Trophoblast cell (in vitro differentiated cells and primary cell): ENCODE results near the gene LRP4.

Experiments used
- DNase-seq, 2 donors: peaks; one replicate each; pipeline ENCODE4 v3.0.0-alpha.2; 2016
- H2AFZ ChIP-seq: 2 replicates; pipeline ENCODE4 v1.6.1; 2013; ENCODE audit warnings: low read length, moderate library complexity, mild to moderate bottlenecking; ENCODE audit not compliant: insufficient read depth, poor library complexity
- H2AK5ac ChIP-seq: 2 replicates; pipeline ENCODE4 v1.6.1; 2013; ENCODE audit warnings: mild to moderate bottlenecking, low read length
- H2BK120ac ChIP-seq: 2 replicates; pipeline ENCODE4 v1.6.1; 2013; ENCODE audit warnings: low read length, mild to moderate bottlenecking, moderate library complexity; ENCODE audit not compliant: insufficient read depth, poor library complexity
- H2BK12ac ChIP-seq: 2 replicates; pipeline ENCODE4 v1.6.1; 2013; ENCODE audit warnings: mild to moderate bottlenecking, low read length, moderate library complexity
- H2BK5ac ChIP-seq: 2 replicates; pipeline ENCODE4 v1.6.1; 2013; ENCODE audit warnings: low read length, low read depth, moderate library complexity, mild to moderate bottlenecking; ENCODE audit not compliant: poor library complexity
- H3K14ac ChIP-seq: 2 replicates; pipeline ENCODE4 v1.6.1; 2013; ENCODE audit warnings: mild to moderate bottlenecking, low read length
- H3K18ac ChIP-seq: 2 replicates; pipeline ENCODE4 v1.6.1; 2013; ENCODE audit warnings: mild to moderate bottlenecking, low read length
- H3K23ac ChIP-seq: 2 replicates; pipeline ENCODE4 v1.6.1; 2013; ENCODE audit warnings: low read length
- H3K27ac ChIP-seq: 2 replicates; pipeline ENCODE4 v1.5.1; 2013; ENCODE audit warnings: low read depth, mild to moderate bottlenecking, inconsistent platforms, low read length, moderate library complexity
- H3K27me3 ChIP-seq: 2 replicates; pipeline ENCODE4 v1.6.1; 2013; ENCODE audit warnings: inconsistent platforms, mild to moderate bottlenecking, low read length, moderate library complexity; ENCODE audit not compliant: insufficient read depth
- H3K36me3 ChIP-seq, 2 experiments: 1 replicate in 1 of 2; 2 replicates in 1 of 2; pipeline ENCODE4 v1.6.1; 2013; ENCODE audit warnings: low read length in 2 of 2, mild to moderate bottlenecking in 2 of 2, moderate library complexity in 1 of 2; ENCODE audit not compliant: insufficient read depth in 2 of 2, control insufficient read depth in 1 of 2
- H3K4ac ChIP-seq: 2 replicates; pipeline ENCODE4 v1.6.1; 2013; ENCODE audit warnings: low read depth, mild to moderate bottlenecking, low read length, moderate library complexity
- H3K4me1 ChIP-seq, 2 experiments: 1 replicate in 1 of 2; 2 replicates in 1 of 2; pipeline ENCODE4 v1.6.1; 2013; ENCODE audit warnings: low read length in 2 of 2, mild to moderate bottlenecking in 2 of 2, moderate library complexity in 1 of 2; ENCODE audit not compliant: insufficient read depth in 2 of 2, control insufficient read depth in 1 of 2
- H3K4me2 ChIP-seq: 2 replicates; pipeline ENCODE4 v1.6.1; 2013; ENCODE audit warnings: inconsistent platforms, mild to moderate bottlenecking, low read length, moderate library complexity
- H3K4me3 ChIP-seq: 2 replicates; pipeline ENCODE4 v1.5.1; 2013; ENCODE audit warnings: mild to moderate bottlenecking, low read depth, low read length, inconsistent platforms
- H3K79me1 ChIP-seq: one replicate; pipeline ENCODE4 v1.6.1; 2013; ENCODE audit warnings: low read length
- H3K79me2 ChIP-seq: 2 replicates; pipeline ENCODE4 v1.6.1; 2013; ENCODE audit warnings: low read length, mild to moderate bottlenecking; ENCODE audit not compliant: control insufficient read depth, insufficient read depth, poor library complexity
- H3K9ac ChIP-seq: 2 replicates; pipeline ENCODE4 v1.6.1; 2013; ENCODE audit warnings: mild to moderate bottlenecking, low read length
- H3K9me3 ChIP-seq: 2 replicates; pipeline ENCODE4 v1.6.1; 2013; ENCODE audit warnings: low read depth, mild to moderate bottlenecking, control low read depth, inconsistent platforms, low read length; ENCODE audit not compliant: insufficient read depth
- H4K12ac ChIP-seq: 2 replicates; pipeline ENCODE4 v1.6.1; 2013; ENCODE audit warnings: low read depth, mild to moderate bottlenecking, low read length, moderate library complexity
- H4K8ac ChIP-seq: 2 replicates; pipeline ENCODE4 v1.6.1; 2013; ENCODE audit warnings: low read depth, mild to moderate bottlenecking, low read length, moderate library complexity
- H4K91ac ChIP-seq: one replicate; pipeline ENCODE4 v1.6.1; 2013; ENCODE audit warnings: low read depth, mild to moderate bottlenecking, low read length, moderate library complexity
- WGBS: extraction: QIAGEN DNeasy Blood & Tissue Kit; methylation state at CpG from one replicate; pipeline ENCODE4 v1.1.7; 2013; ENCODE audit warnings: missing lambda C conversion rate; ENCODE audit not compliant: insufficient read length, insufficient coverage; ENCODE audit errors: extremely low coverage; 5-methylcytosine and 5-hydroxymethylcytosine counted together

The LRP4 gene

DNA sequence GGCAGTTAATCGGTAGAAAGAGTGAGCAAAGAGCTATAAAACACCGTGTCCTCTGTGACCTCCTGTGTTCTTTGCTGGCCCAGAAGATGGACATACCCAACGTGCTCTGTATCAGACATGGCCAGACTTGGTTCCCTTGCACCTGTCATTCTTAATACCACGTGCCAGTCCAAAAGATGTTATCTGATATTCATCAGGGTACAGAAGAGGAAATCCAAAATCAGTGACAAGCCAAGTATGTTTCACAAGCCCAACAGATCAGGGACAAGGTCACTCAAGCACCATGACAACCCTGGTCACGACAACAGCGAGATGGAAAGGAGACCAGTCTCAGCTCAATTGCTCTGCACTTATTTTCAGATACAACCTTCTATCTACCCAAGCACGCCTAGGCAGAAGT, 3.4 kb downstream of the LRP4 start:
- H3K4ac ChIP-seq: no peak overlapping the region
- no peak overlapping the region for H3K9ac ChIP-seq
- no peak overlapping the region for H2BK120ac ChIP-seq
- H2AK5ac ChIP-seq: no peak overlapping the region
- peaks cover 21 to 23% of the 10 kb centered on the region in 2 experiments for H3K4me1 ChIP-seq
- no CpG with 5 or more reads among the region's 7 CpGs for WGBS
- no peak overlapping the region for H3K27ac ChIP-seq
- no peak overlapping the region for H3K14ac ChIP-seq
- H3K36me3 ChIP-seq: no peaks in the 10 kb centered on the region
- H3K27me3 ChIP-seq: no peaks in the 10 kb centered on the region
- H3K79me2 ChIP-seq: peaks cover 6% of the 10 kb centered on the region
- H2BK12ac ChIP-seq: no peak overlapping the region
- no peak overlapping the region for H4K91ac ChIP-seq
- peaks cover 4% of the 10 kb centered on the region for H3K79me1 ChIP-seq
- no peak overlapping the region for H3K4me3 ChIP-seq
- no peak overlapping the region for H2AFZ ChIP-seq
- H3K9me3 ChIP-seq: no peaks in the 10 kb centered on the region
- no peak overlapping the region for H2BK5ac ChIP-seq
- no peak overlapping the region for H3K18ac ChIP-seq
- no peak overlapping the region for H3K23ac ChIP-seq
- DNase-seq: no peak
- H3K4me2 ChIP-seq: no peak overlapping the region
- no peak overlapping the region for H4K12ac ChIP-seq
- H4K8ac ChIP-seq: no peak overlapping the region

DNA sequence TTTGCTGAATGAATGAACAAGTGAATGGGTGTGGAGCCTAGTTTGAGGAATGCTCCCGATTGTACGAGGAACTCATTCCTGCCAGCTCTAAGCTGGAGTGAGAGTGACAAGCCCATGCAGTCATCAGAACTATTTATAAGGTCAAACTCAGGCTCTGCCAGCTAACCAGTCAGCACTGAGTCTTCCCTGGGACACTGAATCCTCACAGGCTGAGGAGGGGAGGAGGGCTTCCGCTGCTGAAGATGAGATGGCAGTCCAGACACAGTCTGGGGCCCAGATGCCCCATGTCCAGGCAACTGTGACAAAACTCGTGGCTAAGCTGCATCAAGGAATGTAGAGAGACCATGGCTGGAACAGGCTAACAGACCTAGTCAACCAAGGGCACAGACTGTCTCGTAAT, 4.0 kb downstream of the LRP4 start:
- Histone ChIP-seq H4K91ac (no peak overlapping the region), H3K4me2 (no peak overlapping the region), H3K14ac (no peak overlapping the region), H3K27ac (no peak overlapping the region), H2AFZ (no peak overlapping the region), H2BK120ac (no peak overlapping the region), H3K9me3 (no peaks in the 10 kb centered on the region), H3K4ac (no peak overlapping the region), H3K79me1 (peaks cover 4% of the 10 kb centered on the region), H3K36me3 (no peaks in the 10 kb centered on the region), H3K23ac (no peak overlapping the region), H3K4me3 (no peak overlapping the region), H3K27me3 (no peaks in the 10 kb centered on the region), H2AK5ac (no peak overlapping the region), H2BK5ac (no peak overlapping the region), H3K79me2 (peaks cover 6% of the 10 kb centered on the region), H3K18ac (no peak overlapping the region), H2BK12ac (no peak overlapping the region), H4K12ac (no peak overlapping the region), H3K4me1 (peaks cover 21 to 23% of the 10 kb centered on the region in 2 experiments), H4K8ac (no peak overlapping the region), H3K9ac (no peak overlapping the region)
- no CpG with 5 or more reads among the region's 5 CpGs for WGBS
- no peak for DNase-seq

DNA sequence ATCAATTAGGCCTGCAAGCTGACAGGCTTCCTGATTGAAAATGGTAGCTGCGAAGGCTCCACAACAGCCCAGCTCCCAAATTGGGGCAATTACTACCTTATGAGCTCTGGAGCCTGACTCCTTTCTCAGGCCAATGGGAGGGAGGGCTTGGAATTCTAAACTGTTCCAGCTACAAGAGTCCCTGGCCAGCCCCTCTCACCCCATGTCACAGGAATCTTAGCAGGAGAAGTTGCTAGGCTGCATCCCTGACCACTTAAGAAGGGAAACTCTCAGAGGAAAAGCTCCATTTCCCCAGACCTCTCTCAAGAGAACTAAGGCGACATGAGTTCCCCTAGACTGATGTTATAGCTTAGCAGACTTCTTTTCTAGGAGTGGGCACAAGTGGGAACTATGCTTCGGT, 4.9 kb downstream of the LRP4 start:
- H3K4me3 ChIP-seq: no peak overlapping the region
- H3K23ac ChIP-seq: no peak overlapping the region
- no peak overlapping the region for H4K12ac ChIP-seq
- H3K79me2 ChIP-seq: peaks cover 6% of the 10 kb centered on the region
- peak overlapping the region; percentile 75 for H3K4me2 ChIP-seq
- no peak overlapping the region for H2BK12ac ChIP-seq
- no peak overlapping the region for H3K18ac ChIP-seq
- no peaks in the 10 kb centered on the region for H3K27me3 ChIP-seq
- H4K91ac ChIP-seq: no peak overlapping the region
- no peaks in the 10 kb centered on the region for H3K36me3 ChIP-seq
- H4K8ac ChIP-seq: no peak overlapping the region
- no peak for DNase-seq
- H2AK5ac ChIP-seq: no peak overlapping the region
- H2BK120ac ChIP-seq: no peak overlapping the region
- no peak overlapping the region for H2AFZ ChIP-seq
- no peak overlapping the region for H2BK5ac ChIP-seq
- H3K9me3 ChIP-seq: no peaks in the 10 kb centered on the region
- H3K9ac ChIP-seq: no peak overlapping the region
- WGBS: no CpG with 5 or more reads among the region's 3 CpGs
- H3K27ac ChIP-seq: no peak overlapping the region
- no peak overlapping the region for H3K14ac ChIP-seq
- no peak overlapping the region for H3K4ac ChIP-seq
- peaks cover 4% of the 10 kb centered on the region for H3K79me1 ChIP-seq
- H3K4me1 ChIP-seq: peaks cover 21% of the 10 kb centered on the region in 2 experiments

DNA sequence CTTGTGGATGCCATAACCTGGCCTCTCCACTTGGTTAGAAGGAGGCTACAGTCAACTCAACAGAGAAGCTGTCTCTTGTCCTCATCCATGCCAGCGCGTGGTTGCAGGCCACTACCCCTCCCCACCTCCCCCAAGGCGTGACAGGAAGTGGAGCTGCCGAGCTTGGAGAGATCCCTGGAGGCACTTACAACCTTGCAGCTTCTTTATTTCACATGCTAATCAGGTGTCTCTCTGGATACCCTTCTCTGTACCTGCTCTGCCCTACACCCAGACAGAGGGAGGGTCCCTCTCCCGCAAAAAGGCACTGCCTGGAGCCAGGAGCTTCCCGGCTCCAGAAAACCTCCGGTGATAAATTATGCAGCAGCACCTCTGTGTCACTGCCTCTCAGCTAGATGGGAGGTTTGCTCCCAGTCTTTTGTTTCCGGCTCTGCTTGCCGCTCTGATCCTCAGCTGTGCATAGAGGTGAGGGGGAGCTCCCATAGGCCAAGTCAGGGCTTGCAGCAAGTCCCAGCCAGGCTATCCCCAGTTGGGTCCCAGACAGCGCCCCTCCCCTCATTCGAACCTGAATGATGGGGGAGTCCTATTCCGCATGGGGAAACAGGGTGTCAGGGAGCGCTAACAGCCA, 5.7 kb downstream of the LRP4 start:
- no CpG with 5 or more reads among the region's 13 CpGs for WGBS
- Histone ChIP-seq H4K8ac (peak overlapping the region; percentile 17), H3K4ac (no peak overlapping the region), H2BK12ac (peak overlapping the region; percentile 30), H3K4me1 (peaks cover 21% of the 10 kb centered on the region in 2 experiments), H3K79me2 (peaks cover 6% of the 10 kb centered on the region), H2BK5ac (peak overlapping the region; percentile 2), H2BK120ac (peak overlapping the region; percentile 14), H3K27me3 (no peaks in the 10 kb centered on the region), H3K4me2 (peak overlapping the region; percentile 75), H3K9me3 (no peaks in the 10 kb centered on the region), H4K12ac (peak overlapping the region; percentile 43), H4K91ac (peak overlapping the region; percentile 4), H3K14ac (no peak overlapping the region), H3K79me1 (no peaks in the 10 kb centered on the region), H3K23ac (no peak overlapping the region), H3K36me3 (no peaks in the 10 kb centered on the region), H2AFZ (peak overlapping the region; percentile 30), H3K4me3 (peak overlapping the region; percentile 37), H3K18ac (no peak overlapping the region), H2AK5ac (no peak overlapping the region), H3K9ac (no peak overlapping the region), H3K27ac (peak overlapping the region; percentile 23)
- DNase-seq: no peak
